Vagina (tissue), 2 donors: ENCODE results near the gene RYR1.
"Not testable (repeated sequence)": the region's sequence is repeated elsewhere in the genome, so short reads cannot be mapped to it uniquely, and the experiment has no call there.

ENCODE experiments used
- POLR2AphosphoS5 ChIP-seq, 2 donors: sonication (generic); formaldehyde crosslinking; IDR thresholded peaks; one replicate each; pipeline ENCODE4 v1.9.0; 2017; ENCODE audit warnings: antibody characterized with exemption in 2 of 2, mild to moderate bottlenecking in 2 of 2, low read depth in 1 of 2; ENCODE audit not compliant: insufficient read depth in 1 of 2
- TF ChIP-seq, protein P1 (sequence below), 3 experiments: fragments of 450-650 bp in 2 of 3; fragments of 200-600 bp in 1 of 3; sonication (generic) in 1 of 3; IDR thresholded peaks; one replicate each; pipeline ENCODE4 v1.5.1; 2017 to 2019; ENCODE audit warnings: antibody characterized with exemption in 3 of 3, mild to moderate bottlenecking in 2 of 3, moderate library complexity in 2 of 3

DNA sequence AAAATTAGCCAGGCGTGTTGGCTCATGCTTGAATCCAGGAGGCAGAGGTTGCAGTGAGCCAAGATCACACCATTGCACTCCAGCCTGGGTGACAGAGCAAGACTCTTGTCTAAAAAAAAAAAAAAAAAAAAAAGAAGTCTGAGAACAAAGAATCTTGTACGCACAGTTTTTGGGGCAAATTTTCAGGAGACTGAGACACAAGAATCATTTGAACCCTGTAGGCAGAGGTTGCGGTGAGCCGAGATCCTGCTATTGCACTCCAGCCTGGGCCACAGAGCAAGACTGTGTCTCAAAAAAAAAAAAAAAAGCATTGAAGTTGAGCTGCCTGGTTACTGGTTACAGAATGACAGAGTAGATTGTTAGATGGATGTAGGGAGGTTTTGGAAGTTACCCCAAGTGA, 39.2 kb downstream of the RYR1 start:
- TF ChIP-seq, protein P1, sequence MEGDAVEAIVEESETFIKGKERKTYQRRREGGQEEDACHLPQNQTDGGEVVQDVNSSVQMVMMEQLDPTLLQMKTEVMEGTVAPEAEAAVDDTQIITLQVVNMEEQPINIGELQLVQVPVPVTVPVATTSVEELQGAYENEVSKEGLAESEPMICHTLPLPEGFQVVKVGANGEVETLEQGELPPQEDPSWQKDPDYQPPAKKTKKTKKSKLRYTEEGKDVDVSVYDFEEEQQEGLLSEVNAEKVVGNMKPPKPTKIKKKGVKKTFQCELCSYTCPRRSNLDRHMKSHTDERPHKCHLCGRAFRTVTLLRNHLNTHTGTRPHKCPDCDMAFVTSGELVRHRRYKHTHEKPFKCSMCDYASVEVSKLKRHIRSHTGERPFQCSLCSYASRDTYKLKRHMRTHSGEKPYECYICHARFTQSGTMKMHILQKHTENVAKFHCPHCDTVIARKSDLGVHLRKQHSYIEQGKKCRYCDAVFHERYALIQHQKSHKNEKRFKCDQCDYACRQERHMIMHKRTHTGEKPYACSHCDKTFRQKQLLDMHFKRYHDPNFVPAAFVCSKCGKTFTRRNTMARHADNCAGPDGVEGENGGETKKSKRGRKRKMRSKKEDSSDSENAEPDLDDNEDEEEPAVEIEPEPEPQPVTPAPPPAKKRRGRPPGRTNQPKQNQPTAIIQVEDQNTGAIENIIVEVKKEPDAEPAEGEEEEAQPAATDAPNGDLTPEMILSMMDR (IDR thresholded peaks at IDR 0.05): not testable (repeated sequence)
- not testable (repeated sequence) for TF ChIP-seq POLR2AphosphoS5 (IDR thresholded peaks at IDR 0.05; ENCODE audit: insufficient read depth in 1 of 2, low read depth in 1 of 2)
